ENCODE results near the gene SCRN2. TPM values are rescaled to one million over a fixed set of nuclear protein-coding genes. Genes with fewer than 3 reads are reported as not detected.

The SCRN2 gene
- total RNA-seq, 1 donor from 2014 or later = 33.1 TPM

DNA sequence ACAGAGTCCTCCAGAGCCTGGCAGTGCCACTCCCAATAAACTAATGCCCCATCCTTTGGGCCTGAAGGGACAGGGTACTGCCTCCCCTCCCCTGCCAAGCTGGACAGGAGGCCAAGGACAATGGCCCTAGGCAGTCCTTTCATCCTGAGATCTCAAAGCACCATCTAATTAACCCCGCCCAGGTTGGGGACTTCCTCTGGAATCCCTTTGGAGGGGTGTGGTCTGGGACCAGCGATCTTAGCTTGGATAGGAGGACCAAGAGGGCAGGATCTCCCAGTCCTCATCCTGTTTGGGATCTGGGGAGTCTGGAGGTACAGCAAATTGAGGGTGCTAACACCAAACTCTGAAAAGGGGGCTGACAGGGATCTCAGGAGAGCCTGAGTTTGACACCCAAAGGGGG lies 28.0 kb upstream of the SCRN2 start:
- Histone ChIP-seq H3K4me1 (peaks cover 11% of the 10 kb centered on the region), H3K27ac (no peak overlapping the region), H3K36me3 (no peaks in the 10 kb centered on the region), H3K4me3 (no peak overlapping the region), H3K9me3 (no peaks in the 10 kb centered on the region), H3K27me3 (no peaks in the 10 kb centered on the region)
- no peak for DNase-seq (ENCODE audit: extremely low spot score in 2 of 2)
- TF ChIP-seq POLR2A (IDR thresholded peaks at IDR 0.05) (no peak), POLR2AphosphoS5 (IDR thresholded peaks at IDR 0.05; ENCODE audit: insufficient read depth in 1 of 2, low read depth in 1 of 2) (no peak)
- TF ChIP-seq, protein P1, sequence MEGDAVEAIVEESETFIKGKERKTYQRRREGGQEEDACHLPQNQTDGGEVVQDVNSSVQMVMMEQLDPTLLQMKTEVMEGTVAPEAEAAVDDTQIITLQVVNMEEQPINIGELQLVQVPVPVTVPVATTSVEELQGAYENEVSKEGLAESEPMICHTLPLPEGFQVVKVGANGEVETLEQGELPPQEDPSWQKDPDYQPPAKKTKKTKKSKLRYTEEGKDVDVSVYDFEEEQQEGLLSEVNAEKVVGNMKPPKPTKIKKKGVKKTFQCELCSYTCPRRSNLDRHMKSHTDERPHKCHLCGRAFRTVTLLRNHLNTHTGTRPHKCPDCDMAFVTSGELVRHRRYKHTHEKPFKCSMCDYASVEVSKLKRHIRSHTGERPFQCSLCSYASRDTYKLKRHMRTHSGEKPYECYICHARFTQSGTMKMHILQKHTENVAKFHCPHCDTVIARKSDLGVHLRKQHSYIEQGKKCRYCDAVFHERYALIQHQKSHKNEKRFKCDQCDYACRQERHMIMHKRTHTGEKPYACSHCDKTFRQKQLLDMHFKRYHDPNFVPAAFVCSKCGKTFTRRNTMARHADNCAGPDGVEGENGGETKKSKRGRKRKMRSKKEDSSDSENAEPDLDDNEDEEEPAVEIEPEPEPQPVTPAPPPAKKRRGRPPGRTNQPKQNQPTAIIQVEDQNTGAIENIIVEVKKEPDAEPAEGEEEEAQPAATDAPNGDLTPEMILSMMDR (IDR thresholded peaks at IDR 0.05) = no peak
- intact Hi-C loops (cut with DNase I) = no loop called here

DNA sequence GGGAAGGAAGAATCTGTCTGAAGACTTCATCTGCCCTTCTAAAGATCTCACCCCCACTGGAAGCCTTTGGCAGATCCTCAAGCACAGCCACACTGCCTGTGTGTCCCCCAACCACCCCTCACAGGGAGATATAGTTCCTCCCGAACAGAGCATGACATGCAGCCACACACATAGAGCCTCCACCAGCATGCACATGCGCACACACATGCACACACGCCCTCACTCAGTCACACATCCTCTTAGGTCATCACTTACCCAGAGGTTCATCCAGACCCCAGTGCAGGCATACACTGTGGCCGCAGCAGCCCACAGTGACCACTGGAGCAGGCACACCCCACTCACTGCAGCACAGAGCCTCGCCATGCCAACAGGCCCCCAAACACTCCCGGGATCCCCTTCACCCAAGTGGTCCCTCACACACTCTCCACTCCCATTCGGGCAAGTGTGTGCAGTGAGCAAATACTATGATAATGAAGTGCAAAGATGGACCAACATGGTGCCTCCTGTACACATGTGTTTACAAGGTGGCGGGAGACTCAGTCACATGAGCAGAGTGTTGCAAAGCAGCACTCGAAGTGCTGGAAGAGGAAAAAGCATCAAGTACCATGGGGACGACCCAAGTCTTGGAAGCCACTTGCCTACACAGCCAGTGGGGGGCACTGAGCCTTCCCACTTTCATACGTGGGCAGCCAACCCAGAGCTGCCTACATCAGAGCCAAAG lies 26.9 kb upstream of the SCRN2 start:
- Histone ChIP-seq H3K27me3 (no peaks in the 10 kb centered on the region), H3K4me1 (peaks cover 11% of the 10 kb centered on the region), H3K9me3 (no peaks in the 10 kb centered on the region), H3K36me3 (no peaks in the 10 kb centered on the region), H3K4me3 (no peak overlapping the region), H3K27ac (no peak overlapping the region)
- no peak for DNase-seq (ENCODE audit: extremely low spot score in 2 of 2)
- TF ChIP-seq POLR2AphosphoS5 (IDR thresholded peaks at IDR 0.05; ENCODE audit: insufficient read depth in 1 of 2, low read depth in 1 of 2) (no peak), POLR2A (IDR thresholded peaks at IDR 0.05) (no peak)
- TF ChIP-seq, protein P1 (IDR thresholded peaks at IDR 0.05) = no peak
- intact Hi-C loops (cut with DNase I) = no loop called here

DNA sequence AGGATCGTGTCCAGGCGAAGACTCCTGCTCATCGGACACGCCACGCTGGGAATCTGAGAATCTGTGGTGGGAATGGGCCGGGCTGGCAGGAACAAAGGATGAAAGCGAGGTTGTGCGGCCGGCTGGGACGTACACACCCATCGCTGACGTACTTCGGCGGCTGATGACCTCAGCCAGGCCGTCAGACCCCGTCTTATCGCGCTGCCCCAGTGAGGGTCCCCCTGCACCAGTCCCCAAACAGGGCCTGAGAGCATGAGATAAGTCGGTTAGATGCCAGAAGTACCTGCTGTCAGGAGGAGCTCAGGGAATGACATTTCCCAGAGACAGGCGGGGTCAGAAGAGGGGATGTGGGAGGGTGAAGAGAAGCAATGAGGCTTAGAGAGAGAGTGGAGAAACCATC lies 25.9 kb upstream of the SCRN2 start:
- H3K4me1 ChIP-seq = peaks cover 5% of the 10 kb centered on the region
- no peaks in the 10 kb centered on the region for H3K9me3 ChIP-seq
- intact Hi-C loops (cut with DNase I) = no loop called here
- H3K27ac ChIP-seq = no peak overlapping the region
- H3K36me3 ChIP-seq = no peaks in the 10 kb centered on the region
- DNase-seq (ENCODE audit: extremely low spot score in 2 of 2) = no peak
- TF ChIP-seq POLR2A (IDR thresholded peaks at IDR 0.05) = no peak
- no peaks in the 10 kb centered on the region for H3K27me3 ChIP-seq
- no peak overlapping the region for H3K4me3 ChIP-seq

DNA sequence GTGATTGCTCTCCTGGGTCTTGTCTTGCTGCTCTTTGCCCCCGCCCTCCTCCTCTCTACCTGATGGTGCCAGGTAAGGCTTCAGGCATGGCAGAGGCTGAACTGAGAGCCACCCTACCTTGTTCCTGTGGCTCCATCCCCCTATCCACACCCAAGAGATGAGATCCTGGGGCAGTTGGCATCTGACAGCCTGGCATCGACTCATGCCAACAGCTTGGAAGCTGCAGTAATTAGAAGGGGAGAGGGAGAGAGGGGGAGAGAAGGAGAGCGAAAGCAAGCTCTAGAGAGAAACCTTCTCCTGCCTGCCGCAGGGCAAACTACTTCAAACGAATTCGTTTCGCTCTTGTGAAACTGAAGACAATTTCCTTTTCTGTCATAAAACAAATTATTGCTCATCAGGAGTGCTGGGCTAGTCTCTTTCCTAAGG lies 23.7 kb upstream of the SCRN2 start:
- TF ChIP-seq POLR2AphosphoS5 (IDR thresholded peaks at IDR 0.05; ENCODE audit: insufficient read depth in 1 of 2, low read depth in 1 of 2) (no peak), POLR2A (IDR thresholded peaks at IDR 0.05) (no peak)
- TF ChIP-seq, protein P1 (IDR thresholded peaks at IDR 0.05) = no peak
- H3K4me1 ChIP-seq = peaks cover 5% of the 10 kb centered on the region
- no peaks in the 10 kb centered on the region for H3K9me3 ChIP-seq
- intact Hi-C loops (cut with DNase I) = no loop called here
- no peaks in the 10 kb centered on the region for H3K36me3 ChIP-seq
- H3K4me3 ChIP-seq = no peak overlapping the region
- DNase-seq (ENCODE audit: extremely low spot score in 2 of 2) = no peak
- no peaks in the 10 kb centered on the region for H3K27me3 ChIP-seq
- no peak overlapping the region for H3K27ac ChIP-seq

DNA sequence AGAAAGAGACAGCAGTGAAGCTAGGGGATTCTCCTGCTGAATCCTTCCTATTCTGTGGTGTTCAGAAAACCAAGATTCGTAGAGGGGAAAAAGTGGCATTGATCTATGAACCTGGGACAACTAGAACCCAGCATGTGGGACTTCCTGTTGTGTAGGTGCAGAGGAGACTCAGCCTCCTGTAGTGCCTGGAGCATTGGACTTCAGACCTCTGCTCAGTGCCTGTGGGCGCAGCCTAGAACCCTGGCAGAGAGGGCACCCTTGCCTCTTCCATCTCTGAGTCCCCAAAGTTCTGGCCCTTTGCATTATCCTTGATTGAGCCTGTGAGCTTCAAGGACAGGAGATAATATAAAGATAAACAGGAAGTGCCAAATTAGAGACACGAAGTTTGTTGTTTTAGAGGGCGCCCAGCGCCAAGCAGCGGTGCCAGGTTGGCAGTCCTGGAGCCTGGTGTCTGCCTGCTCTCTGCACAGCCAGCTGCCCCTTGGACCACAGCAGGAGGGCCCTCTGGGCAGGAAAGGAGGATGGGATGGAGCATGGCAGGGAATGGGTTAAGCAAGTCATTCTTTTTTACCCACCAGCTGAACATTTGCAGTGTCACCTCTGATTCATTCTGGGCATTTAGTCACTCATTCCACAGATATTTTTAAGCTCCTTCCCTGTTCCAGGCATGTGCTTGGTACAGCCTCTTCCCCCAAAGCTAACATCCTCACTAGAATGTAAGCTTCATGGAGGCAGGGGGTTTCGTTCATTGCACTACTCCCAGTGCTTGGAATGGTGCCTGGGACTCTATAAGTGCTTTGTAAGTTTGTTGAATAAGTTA lies 21.8 kb upstream of the SCRN2 start:
- H3K4me1 ChIP-seq = peaks cover 5% of the 10 kb centered on the region
- no peak for DNase-seq (ENCODE audit: extremely low spot score in 2 of 2)
- intact Hi-C loops (cut with DNase I) = no loop called here
- no peak overlapping the region for H3K27ac ChIP-seq
- no peaks in the 10 kb centered on the region for H3K36me3 ChIP-seq
- no peaks in the 10 kb centered on the region for H3K9me3 ChIP-seq
- TF ChIP-seq POLR2AphosphoS5 (IDR thresholded peaks at IDR 0.05; ENCODE audit: insufficient read depth in 1 of 2, low read depth in 1 of 2) = no peak
- TF ChIP-seq POLR2A (IDR thresholded peaks at IDR 0.05) = no peak
- TF ChIP-seq, protein P1 (IDR thresholded peaks at IDR 0.05) = no peak
- no peaks in the 10 kb centered on the region for H3K27me3 ChIP-seq
- no peak overlapping the region for H3K4me3 ChIP-seq
